Epithelial cell of esophagus (primary cell): Measurements from ENCODE around the gene CNST.
"Not testable (repeated sequence)": the region's sequence is repeated elsewhere in the genome, so short reads cannot be mapped to it uniquely, and the experiment has no call there.

Source experiments
- DNase-seq: peaks from one replicate; pipeline ENCODE4 v3.0.0; 2010; ENCODE audit warnings: low read depth
- H3K4me3 ChIP-seq: 2 replicates; pipeline ENCODE4 v1.5.1; 2011; ENCODE audit warnings: mild to moderate bottlenecking, low read length, control low read depth
- CTCF ChIP-seq: IDR thresholded peaks from 2 replicates; pipeline ENCODE4 v1.5.1; 2011; ENCODE audit warnings: low read depth, mild to moderate bottlenecking, low read length, control low read depth, inconsistent platforms; ENCODE audit not compliant: insufficient read depth; ENCODE audit errors: missing control alignments

The CNST gene

GRCh38 chr1:246681900-246682895, 115.9 kb downstream of the CNST start:
- H3K4me3 ChIP-seq: no peak overlapping the region
- no peak for TF ChIP-seq CTCF
- no peak for DNase-seq

- TF ChIP-seq CTCF: no peak
- no peak overlapping the region for H3K4me3 ChIP-seq
- no peak for DNase-seq
Observed at GRCh38 chr1:246683521-246683920, 117.3 kb downstream of the CNST start.

- no peak overlapping the region for H3K4me3 ChIP-seq
- no peak for TF ChIP-seq CTCF
- no peak for DNase-seq
Observed at GRCh38 chr1:246687002-246687401, 120.7 kb downstream of the CNST start.

GRCh38 chr1:246689409-246690008, 123.3 kb downstream of the CNST start:
- peak; percentile 80 for DNase-seq
- peak; percentile 87 for TF ChIP-seq CTCF
- H3K4me3 ChIP-seq: peak overlapping the region; percentile 31

GRCh38 chr1:246690100-246690499, 123.8 kb downstream of the CNST start:
- TF ChIP-seq CTCF: no peak
- no peak for DNase-seq
- no peak overlapping the region for H3K4me3 ChIP-seq

GRCh38 chr1:246691622-246692495, 125.6 kb downstream of the CNST start:
- DNase-seq: no peak
- TF ChIP-seq CTCF: no peak

GRCh38 chr1:246694213-246694895, 128.1 kb downstream of the CNST start:
- H3K4me3 ChIP-seq, DNase-seq: not testable (repeated sequence)

More at GRCh38 chr1:246691622-246692495, 125.6 kb downstream of the CNST start:
- H3K4me3 ChIP-seq: no peak overlapping the region
